ENCODE measurements around the gene AKAP9. TPM values are rescaled to one million over a fixed set of nuclear protein-coding genes. Genes with fewer than 3 reads are reported as not detected.
"Not testable (repeated sequence)": the region's sequence is repeated elsewhere in the genome, so short reads cannot be mapped to it uniquely, and the experiment has no call there.

The AKAP9 gene
- total RNA-seq, 6 experiments from 2014 or later, result 24.6 to 30.4 (median 26.4) TPM

DNA sequence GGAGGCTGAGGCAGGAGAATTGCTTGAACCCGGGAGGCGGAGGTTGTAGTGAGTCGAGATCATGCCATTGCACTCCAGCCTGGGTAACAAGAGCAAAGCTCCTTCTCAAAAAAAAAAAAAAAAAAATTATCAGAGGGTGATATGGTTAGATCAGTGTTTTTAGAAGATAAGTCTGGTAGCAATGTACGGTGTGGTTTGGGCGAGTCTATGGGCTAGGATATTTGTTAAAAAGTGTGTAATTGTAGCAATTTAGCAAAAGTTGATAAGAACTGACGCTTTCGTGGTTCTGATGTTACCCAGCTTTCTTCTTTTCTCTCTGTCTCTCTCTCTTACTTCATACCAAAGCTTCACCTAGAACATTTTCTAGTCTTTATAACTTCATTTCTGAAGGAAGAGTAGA, 200.5 kb downstream of the AKAP9 start:
- H3K27me3 Mint-ChIP-seq (ENCODE audit: insufficient read depth), result peaks cover 3% of the 10 kb centered on the region; the same call in 1 of the 2 replicates
- no peak overlapping the region for H3K27ac Mint-ChIP-seq
- peaks cover under 1% of the 10 kb centered on the region; the same call in 1 of the 2 replicates for H3K4me1 Mint-ChIP-seq (ENCODE audit: low read depth)
- H3K36me3 Mint-ChIP-seq (ENCODE audit: low read depth), result no peaks in the 10 kb centered on the region
- DNase-seq, result no peak
- H3K9me3 Mint-ChIP-seq, result no peaks in the 10 kb centered on the region
- no peak overlapping the region for H3K4me3 Mint-ChIP-seq
- TF ChIP-seq, protein P1, sequence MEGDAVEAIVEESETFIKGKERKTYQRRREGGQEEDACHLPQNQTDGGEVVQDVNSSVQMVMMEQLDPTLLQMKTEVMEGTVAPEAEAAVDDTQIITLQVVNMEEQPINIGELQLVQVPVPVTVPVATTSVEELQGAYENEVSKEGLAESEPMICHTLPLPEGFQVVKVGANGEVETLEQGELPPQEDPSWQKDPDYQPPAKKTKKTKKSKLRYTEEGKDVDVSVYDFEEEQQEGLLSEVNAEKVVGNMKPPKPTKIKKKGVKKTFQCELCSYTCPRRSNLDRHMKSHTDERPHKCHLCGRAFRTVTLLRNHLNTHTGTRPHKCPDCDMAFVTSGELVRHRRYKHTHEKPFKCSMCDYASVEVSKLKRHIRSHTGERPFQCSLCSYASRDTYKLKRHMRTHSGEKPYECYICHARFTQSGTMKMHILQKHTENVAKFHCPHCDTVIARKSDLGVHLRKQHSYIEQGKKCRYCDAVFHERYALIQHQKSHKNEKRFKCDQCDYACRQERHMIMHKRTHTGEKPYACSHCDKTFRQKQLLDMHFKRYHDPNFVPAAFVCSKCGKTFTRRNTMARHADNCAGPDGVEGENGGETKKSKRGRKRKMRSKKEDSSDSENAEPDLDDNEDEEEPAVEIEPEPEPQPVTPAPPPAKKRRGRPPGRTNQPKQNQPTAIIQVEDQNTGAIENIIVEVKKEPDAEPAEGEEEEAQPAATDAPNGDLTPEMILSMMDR (IDR thresholded peaks at IDR 0.05), result no peak

DNA sequence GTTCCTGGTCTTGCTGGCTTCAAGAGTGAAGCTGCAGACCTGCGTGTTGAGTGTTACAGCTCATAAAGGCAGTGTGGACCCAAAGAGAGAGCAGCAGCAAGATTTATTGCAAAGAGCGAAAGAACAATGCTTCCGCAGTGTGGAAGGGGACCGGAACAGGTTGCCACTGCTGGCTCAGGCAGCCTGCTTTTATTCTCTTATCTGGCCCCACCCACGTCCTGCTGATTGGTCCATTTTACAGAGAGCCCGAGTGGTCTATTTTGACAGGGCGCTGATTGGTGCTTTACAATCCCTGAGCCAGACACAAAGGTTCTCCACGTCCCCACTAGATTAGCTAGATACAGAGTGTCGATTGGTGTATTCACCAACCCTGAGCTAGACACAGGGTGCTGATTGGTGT, 202.1 kb downstream of the AKAP9 start:
- H3K27ac Mint-ChIP-seq; H3K4me3 Mint-ChIP-seq; H3K36me3 Mint-ChIP-seq (ENCODE audit: low read depth); H3K27me3 Mint-ChIP-seq (ENCODE audit: insufficient read depth); H3K9me3 Mint-ChIP-seq; DNase-seq; H3K4me1 Mint-ChIP-seq (ENCODE audit: low read depth): not testable (repeated sequence)

DNA sequence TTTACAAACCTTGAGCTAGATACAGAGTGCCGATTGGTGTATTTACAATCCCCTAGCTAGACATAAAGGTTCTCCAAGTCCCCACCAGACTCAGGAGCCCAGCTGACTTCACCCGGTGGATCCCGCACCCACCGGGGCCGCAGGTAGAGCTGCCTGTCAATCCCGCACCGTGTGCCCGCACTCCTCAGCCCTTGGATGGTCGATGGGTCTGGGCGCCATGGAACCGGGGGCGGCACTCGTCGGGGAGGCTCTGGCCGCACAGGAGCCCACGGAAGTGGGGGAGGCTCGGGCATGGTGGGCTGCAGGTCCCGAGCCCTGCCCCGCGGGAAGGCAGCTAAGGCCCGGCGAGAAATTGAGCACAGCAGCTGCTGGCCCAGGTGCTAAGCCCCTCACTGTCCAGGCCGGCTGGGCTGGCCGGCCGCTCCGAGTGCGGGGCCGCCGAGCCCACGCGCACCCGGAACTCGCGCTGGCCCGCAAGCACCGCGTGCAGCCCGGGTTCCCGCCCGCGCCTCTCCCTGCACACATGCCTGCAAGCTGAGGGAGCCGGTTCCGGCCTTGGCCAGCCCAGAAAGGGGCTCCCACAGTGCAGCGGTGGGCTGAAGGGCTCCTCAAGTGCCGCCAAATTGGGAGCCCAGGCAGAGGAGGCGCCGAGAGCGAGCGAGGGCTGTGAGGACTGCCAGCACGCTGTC, 202.7 kb downstream of the AKAP9 start:
- not testable (repeated sequence) for H3K4me1 Mint-ChIP-seq (ENCODE audit: low read depth); H3K4me3 Mint-ChIP-seq; H3K27me3 Mint-ChIP-seq (ENCODE audit: insufficient read depth); H3K27ac Mint-ChIP-seq; H3K36me3 Mint-ChIP-seq (ENCODE audit: low read depth); DNase-seq; H3K9me3 Mint-ChIP-seq

DNA sequence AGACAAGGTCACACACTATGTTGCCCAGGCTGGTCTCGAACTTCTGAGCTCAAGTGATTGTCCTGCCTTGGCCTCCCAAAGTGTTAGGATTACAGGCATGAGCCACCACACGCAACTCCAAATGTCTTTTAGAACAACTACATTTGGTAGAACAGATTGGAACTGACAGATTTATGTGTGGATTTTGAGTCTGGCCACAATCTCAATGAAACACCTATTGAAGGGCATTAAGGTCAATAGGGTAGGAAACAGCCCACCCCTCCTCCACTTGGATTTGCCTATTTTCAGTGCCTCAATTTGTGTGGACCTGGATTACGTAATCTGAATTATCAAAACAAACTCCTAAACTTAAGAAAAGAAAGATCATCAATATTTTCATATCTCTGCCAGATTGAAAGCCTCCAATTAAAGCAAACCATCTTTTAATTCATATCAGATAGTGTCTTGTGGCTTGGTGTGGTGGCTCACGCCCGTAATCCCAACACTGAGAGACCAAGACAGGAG, 209.1 kb downstream of the AKAP9 start:
- Mint-ChIP-seq H3K27me3 (ENCODE audit: insufficient read depth) (no peaks in the 10 kb centered on the region), H3K27ac (no peak overlapping the region), H3K9me3 (no peaks in the 10 kb centered on the region), H3K36me3 (ENCODE audit: low read depth) (no peaks in the 10 kb centered on the region), H3K4me3 (no peak overlapping the region), H3K4me1 (ENCODE audit: low read depth) (no peaks in the 10 kb centered on the region)
- TF ChIP-seq, protein P1 (IDR thresholded peaks at IDR 0.05), result no peak
- DNase-seq, result no peak

DNA sequence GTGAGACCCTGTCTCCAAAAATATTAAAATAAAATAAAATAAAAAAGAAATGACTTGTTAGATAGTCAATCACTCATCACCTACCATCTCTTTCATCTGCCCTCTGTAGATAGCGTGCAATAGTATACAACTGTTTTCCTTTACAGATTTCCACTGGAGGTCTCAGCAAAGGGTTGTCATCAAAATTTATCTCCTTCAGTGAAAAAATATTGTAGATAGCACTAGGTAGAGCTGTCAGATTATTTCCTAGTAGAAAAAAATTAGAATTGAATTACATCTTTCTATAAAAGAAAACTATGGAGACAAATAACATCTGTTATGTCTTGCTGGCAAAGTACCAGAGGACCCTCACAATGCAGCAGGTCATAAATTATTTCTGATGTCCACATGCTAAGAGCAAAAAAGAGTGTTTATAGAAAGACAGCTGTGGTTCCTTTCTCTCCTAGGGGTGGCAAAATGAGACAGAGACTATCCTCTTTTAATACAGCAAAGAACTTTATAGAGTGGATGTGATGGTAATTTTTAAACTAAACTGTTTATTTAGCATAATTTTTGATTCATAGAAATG, 209.9 kb downstream of the AKAP9 start:
- Mint-ChIP-seq H3K27ac (no peak overlapping the region), H3K4me1 (ENCODE audit: low read depth) (no peaks in the 10 kb centered on the region), H3K9me3 (no peaks in the 10 kb centered on the region), H3K27me3 (ENCODE audit: insufficient read depth) (no peaks in the 10 kb centered on the region), H3K4me3 (no peak overlapping the region), H3K36me3 (ENCODE audit: low read depth) (no peaks in the 10 kb centered on the region)
- no peak for DNase-seq
- TF ChIP-seq, protein P1 (IDR thresholded peaks at IDR 0.05), result no peak

DNA sequence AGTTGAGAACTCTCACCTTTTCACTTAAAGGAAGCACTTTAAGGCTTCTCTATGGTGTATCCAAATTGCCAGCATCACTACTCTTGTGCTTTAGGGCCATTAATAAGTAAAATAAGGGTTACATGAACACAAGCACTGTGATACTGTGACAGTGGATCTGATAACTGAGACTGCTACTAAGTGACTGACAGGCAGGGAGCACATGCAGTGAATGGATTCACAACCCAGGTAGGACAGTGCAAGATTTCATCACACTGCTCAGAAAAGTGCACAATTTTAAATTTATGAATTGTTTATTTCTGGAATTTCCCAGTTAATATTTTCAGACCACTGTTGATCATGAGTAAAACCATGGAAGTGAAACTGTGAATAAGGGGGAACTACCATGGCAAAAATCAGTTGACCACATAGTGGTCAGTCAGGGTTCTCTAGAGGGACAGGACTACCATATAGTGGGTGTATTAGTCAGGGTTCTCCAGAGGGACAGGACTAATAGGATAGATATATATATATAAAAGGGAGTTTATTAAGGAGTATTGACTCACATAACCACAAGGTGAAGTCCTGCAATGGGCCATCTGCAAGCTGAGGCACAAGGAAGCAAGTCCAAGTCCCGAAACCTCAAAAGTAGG, 214.6 kb downstream of the AKAP9 start:
- peaks cover 16% of the 10 kb centered on the region for H3K4me1 Mint-ChIP-seq (ENCODE audit: low read depth)
- no peak for DNase-seq
- H3K27ac Mint-ChIP-seq, result no peak overlapping the region
- H3K4me3 Mint-ChIP-seq, result no peak overlapping the region
- no peaks in the 10 kb centered on the region for H3K9me3 Mint-ChIP-seq
- peaks cover 2% of the 10 kb centered on the region; the same call in 1 of the 2 replicates for H3K27me3 Mint-ChIP-seq (ENCODE audit: insufficient read depth)
- no peaks in the 10 kb centered on the region for H3K36me3 Mint-ChIP-seq (ENCODE audit: low read depth)
- TF ChIP-seq, protein P1 (IDR thresholded peaks at IDR 0.05), result no peak
